CD4-positive, alpha-beta T cell treated with Interferon gamma for 1 hour (primary cell): ENCODE data around the gene SHOC1.
"Not testable (repeated sequence)": the region's sequence is repeated elsewhere in the genome, so short reads cannot be mapped to it uniquely, and the experiment has no call there.

Experiments
- DNase-seq: peaks from one replicate; pipeline ENCODE4 v3.0.0-alpha.2; 2020

The SHOC1 gene

GRCh38 chr9:111794835-111795556, at the start of gene SHOC1:
TSS of gene SHOC1 (minus strand) at chr9:111794937. CDS start at chr9:111791418, 3,519 bp downstream.
- no peak for DNase-seq

DNA sequence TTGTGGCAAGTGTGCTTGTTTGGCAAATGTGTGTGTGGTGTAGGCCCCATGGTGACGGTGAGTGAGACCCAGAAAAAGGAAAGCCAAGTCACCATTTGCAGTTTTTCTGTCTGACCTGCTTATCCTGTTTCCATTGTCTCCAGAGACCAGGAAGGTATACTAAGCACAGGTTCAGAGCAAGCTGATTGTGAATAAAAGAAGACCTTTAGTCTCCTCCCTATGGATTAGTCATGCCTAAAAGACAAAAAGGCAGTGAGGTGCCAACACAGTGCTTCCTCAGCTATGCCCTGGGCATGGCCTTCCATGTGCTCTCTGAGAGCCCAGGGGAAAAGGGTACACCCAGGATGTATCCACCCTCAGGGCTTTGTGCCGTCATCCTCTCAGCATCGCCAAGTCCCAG, 49.2 kb upstream of the SHOC1 start:
- no peak for DNase-seq

DNA sequence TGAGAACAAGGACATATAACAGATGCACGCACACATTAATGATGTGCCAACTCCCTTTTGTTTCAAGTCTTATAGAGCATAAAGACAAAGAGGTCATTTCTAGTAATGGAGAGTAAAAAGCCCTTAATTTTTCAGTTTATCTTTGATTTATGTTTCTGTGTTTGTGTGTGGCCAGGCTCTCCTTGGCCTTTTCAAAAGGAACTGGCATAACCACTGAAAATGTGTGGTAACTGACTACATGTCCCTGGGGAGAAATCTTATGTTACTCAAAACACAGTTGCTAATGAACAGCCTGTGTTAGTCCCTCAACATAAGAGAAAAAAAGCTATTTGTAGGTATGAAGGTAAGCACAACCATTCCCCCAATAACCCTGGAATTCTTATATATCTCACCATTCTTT, 47.6 kb upstream of the SHOC1 start:
- DNase-seq, result no peak

DNA sequence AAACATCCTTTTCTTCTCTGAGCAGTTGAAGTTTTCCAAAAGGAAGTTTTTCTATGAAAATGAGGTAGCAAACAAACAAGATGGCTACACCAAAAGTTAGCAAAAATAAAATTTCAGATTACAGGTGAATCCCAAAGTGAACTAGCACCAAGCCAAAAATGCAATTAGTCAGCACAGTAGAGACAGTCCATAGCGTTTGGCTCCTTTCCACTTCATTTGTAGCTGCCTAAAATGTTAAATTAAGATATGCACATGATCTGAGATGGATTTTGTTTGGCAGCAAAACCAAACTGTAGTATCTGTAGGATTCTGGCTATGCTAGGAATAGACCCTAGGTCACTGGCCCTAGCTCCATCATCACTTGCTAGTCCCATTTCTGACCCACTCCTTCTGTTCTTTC, 45.7 kb upstream of the SHOC1 start:
- DNase-seq, result no peak

DNA sequence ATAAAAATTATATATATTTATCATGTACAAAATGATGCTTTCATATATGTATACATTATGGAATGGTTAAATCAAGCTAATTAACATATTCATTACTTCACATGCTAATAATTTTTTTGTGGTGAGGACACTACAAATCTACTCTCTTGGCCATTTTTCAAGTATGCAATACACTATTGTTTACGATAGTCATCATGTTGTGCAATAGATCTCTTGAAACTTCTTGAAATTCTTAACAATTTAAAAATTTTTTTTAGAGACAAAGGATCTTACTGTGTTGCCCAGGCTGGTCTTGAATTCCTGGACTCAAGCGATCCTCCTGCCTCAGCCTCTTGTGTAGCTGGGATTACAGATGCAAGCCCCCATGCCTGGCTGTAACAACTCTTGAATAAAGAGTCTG, 45.2 kb upstream of the SHOC1 start:
- no peak for DNase-seq

DNA sequence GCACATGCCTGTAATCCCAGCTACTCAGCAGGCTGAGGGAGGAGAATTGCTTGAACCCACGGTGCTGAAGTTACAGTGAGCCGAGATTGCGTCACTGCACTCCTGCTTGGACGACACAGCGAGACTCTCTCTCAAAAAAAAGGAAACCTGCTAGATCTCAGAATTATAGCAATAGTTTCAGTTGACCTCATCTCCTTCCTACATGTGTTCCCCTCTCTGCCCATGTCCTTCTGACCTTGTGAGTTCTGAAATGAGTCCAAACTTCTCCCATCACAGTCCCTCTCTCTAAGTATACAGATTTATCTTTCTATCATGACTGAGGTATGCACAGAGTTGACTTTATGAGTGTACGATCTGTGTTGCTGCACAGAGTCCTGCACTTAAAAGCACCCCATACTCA, 44.6 kb upstream of the SHOC1 start:
- no peak for DNase-seq

- DNase-seq, result no peak
Measured at GRCh38 chr9:111838439-111838838, 43.7 kb upstream of the SHOC1 start.

DNA sequence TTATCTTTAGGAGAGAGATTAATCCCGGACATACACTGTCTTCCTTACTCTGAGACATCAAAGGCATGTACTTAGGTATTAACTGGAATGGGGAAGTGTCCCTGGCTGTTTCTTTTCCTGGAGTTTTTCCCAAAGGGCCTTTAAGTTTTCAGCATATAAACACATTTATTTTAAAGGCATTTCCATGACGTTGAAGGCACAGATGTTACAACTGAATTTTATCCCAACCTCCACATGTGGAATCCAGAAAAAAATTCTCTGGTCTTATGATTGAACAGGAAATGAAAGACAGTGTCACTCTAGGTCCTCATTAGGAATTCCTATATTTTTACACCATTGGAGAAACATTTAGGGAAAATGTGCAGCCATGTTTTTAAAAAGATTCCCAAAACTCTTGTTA, 41.6 kb upstream of the SHOC1 start:
- DNase-seq, result no peak

DNA sequence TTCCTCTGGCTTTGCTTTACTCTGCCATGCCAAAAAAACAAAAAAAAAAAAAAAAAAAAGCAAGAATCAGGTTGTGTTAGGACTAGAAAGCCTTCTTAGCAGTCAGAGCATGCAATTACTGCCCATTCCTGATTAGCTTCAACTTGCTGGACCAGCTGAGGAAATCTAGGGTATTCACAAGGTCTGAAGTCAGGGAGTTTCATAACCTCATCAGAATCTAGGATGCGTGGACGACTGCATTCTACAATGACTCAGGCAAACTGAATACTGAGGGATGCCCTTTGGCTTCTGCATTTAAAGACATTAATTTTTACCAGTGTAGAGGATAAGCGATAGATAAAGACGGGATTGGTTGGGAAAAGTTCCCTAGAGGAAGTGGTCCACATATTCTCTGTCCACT, 39.2 kb upstream of the SHOC1 start:
- DNase-seq, result no peak

DNA sequence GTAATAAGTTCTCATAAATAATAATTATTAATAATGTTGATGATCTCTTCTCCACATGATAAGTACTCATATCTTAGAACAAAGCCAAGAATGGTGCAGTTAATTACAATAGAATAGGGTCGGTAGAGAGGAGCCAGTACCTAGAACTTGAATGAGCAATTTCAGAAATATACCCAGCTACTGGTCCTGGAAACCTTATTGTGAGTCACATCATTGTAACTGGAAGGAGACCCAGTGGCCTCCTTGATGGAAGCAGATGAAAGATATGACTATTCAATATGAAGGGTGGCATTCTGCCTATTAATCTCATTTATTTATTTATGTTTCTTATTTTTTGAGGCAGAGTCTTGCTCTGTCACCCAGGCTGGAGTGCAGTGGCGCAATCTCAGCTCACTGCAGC, 37.7 kb upstream of the SHOC1 start:
- DNase-seq, result no peak

GRCh38 chr9:111831371-111832108, 36.8 kb upstream of the SHOC1 start:
- no peak for DNase-seq

- DNase-seq, result no peak
Measured at GRCh38 chr9:111828193-111828592, 33.5 kb upstream of the SHOC1 start.

DNA sequence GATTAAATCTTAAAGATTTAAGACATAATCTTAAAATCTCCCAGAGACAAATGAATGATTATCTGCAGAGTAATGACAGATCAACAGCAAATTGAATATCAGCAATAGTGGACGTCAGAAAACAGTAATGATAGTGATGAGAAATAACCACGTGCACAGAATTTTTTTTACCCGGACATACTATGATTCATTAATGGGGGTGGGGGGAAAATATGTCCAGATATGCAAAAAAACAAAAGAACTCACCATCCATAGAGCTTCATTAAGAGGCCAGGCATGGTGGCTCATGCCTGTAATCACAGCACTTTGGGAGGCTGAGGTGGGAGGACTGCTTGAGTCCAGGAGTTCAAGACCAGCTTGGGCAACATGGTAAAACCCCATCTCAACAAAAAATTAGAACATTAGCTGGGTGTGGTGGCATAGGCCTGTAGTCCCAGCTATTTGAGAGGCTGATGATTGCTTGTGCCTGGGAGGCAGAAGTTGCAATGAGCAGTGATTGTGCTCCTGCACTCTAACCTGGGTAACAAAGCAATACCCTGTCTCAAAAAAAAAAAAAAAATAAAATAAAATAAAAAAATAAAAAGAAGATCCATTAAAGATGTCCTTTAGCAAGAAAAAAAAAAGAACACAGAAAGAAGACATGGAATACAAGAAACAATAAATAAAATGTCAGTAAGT, 30.9 kb upstream of the SHOC1 start:
- DNase-seq, result no peak

DNA sequence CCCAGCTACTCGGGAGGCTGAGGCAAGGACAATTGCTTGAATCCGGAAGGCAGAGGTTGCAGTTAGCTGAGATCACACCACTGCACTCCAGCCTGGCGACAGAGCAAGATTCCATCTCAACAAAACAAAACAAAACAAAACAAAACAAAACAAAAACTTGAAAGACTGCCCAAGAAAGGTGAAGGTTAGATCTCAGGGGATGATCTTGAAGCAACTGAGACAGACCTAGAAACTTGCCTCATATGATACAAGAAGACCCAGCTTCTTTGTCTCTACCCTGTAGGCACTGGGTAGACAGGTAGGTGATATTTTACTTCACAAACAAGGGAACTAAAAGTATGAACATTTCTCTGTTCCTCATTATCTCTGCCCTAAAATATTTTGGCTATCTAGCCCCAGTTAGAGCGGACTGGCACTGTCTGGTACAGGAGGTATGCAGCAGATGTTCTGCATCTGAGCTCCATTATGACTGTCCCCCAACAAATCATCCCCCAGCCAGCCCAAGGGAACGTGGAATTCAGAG, 26.3 kb upstream of the SHOC1 start:
- DNase-seq, result no peak

GRCh38 chr9:111819360-111819759, 24.6 kb upstream of the SHOC1 start:
- no peak for DNase-seq

GRCh38 chr9:111815285-111816070, 20.7 kb upstream of the SHOC1 start:
- DNase-seq, result no peak

DNA sequence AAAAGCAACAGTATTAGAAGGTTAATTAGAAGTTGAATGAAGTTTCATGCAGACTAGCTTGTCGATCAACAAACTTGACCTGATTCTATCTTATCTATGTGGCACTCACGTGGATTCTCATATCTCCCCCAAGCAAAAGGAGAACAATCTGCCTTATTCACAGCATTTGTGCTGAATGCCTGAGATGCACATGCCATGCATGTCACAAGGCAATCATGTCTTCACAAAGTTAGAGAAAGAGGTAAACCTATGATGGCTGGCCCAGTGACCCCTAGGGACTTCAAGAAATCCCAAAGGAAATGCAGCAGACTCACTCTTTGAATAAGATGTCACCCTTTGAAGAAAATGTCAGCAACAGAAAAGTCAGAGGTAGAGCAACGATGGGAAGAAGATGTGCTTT, 17.6 kb upstream of the SHOC1 start:
- no peak for DNase-seq

DNA sequence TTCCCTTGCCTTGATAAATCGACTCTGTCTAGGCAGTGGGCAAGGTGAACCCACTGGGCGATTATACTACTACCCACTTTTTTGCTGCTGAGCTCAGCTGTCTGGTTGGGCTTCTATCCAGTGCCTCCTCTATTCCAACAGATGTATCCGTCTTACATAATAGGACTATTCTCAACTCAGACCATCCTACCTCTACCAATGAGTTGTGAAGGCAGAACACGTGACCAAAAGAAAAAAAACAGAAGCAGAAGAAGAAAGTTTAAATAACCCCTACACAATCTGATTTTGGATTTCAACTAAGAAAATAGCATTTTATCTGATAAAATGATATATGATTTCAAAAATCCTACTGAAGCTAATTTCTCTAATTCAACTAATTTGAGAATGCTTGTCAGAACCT, 16.2 kb upstream of the SHOC1 start:
- no peak for DNase-seq

- DNase-seq, result not testable (repeated sequence)
Measured at GRCh38 chr9:111810415-111810814, 15.7 kb upstream of the SHOC1 start.

DNA sequence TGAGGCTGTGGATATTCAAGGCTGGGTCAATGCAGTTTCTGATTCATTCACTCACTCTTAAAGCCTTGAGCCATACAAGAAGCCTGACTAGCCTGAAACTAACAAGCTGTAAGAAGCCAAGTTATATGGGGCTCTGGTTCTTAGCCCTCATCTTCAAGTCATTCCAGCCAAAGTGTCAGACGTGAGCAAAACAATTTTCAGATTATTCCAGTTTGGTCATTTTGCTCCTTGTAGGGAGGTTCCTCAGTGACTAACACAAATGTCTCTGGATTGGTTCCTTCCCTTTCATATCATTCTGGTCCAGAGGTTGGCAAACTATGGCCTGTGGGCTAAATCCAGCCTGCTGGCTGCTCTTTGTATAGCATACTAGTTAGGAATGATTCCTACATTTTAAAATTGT, 12.5 kb upstream of the SHOC1 start:
- DNase-seq, result no peak

- DNase-seq, result no peak
Measured at GRCh38 chr9:111806259-111806658, 11.5 kb upstream of the SHOC1 start.

- DNase-seq, result no peak
Measured at GRCh38 chr9:111805830-111806241, 11.1 kb upstream of the SHOC1 start.

DNA sequence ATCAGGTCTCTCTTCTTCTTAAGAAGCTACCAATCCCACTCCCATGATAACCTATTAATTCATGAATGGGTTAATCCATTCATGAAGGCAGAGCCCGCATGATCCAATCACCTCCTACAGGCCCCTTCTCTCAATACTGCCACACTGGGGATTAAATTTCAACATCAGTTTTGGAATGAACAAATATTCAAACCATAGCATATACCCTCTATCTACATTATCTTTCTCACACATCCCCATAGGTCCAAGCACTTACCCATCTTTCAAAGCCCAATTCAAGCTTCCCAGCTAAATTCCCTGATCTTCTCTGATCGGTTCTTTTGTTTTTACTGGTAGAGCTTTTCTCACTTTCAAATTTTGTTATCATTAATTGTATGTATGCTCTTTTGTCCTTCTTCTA, 10.5 kb upstream of the SHOC1 start:
- DNase-seq, result no peak
